SHP77 treated with DMSO at 0.1 percent for 48 hours (cell line): ENCODE measurements around the gene BUD31.
"Not testable (repeated sequence)": the region's sequence is repeated elsewhere in the genome, so short reads cannot be mapped to it uniquely, and the experiment has no call there.

Source experiments
- DNase-seq: peaks from one replicate; lab custom pipeline; 2025; lab: John Stamatoyannopoulos, UW

The BUD31 gene

DNA sequence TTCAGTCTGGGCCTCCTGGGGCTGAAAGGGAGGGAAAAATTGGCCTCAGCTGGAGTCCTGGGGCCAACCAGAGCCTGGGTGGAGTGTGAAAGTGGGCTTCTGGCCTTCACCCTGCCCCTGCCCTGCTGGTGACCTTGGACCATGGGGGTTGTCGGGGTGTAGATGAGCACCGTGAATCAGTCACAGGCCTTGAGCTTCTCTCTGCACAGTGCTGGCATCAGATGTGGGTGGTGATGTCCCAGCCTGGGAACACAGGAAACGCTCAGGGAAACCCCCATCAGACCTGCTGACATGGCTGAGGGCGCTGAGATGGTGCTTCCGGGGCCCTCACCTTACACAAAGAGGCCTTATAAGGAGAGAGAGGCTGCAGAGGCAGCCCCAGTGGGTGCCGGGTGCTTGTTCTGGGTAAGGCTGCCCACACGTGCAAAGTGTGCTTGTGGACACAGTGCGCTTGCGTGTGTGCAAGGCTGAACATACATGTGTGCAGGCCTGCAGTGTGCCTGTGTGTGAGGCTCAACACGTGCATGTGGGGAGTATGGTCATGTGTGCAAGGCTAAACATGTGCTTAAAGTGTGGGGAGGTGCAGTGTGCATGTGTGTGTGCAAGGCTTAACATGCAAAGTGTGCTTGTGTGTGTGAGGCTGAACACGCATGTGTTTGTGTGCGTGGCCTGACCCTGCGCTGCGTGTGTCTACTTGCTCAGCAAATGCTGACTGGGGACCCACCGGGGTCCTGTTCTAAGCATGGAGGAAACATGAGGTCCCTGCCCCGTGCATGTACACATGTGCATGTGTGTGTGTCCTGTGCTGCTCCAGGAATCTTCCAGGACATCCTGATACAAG lies 27.7 kb upstream of the BUD31 start:
- no peak for DNase-seq

DNA sequence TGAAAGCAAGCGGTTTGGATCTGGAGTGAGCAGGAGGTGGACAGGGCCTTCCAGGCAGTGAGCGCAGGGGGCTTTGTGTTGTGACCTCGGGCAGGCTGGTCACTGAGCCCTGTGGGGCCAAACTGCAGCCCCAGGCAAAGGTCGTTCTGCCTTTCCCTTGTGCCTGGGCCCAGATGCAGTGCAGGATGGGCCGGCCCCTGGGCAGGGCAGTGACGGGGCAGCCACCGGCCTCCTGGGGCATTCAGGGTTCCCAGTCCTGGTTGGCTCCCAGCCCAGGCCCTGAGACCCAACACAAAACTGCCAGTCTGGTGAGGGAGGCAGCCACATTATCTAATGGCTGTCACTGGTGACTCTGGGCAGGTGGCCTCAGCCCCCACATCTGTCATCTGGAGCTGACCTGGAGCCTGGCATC lies 27.1 kb upstream of the BUD31 start:
- DNase-seq = no peak

DNA sequence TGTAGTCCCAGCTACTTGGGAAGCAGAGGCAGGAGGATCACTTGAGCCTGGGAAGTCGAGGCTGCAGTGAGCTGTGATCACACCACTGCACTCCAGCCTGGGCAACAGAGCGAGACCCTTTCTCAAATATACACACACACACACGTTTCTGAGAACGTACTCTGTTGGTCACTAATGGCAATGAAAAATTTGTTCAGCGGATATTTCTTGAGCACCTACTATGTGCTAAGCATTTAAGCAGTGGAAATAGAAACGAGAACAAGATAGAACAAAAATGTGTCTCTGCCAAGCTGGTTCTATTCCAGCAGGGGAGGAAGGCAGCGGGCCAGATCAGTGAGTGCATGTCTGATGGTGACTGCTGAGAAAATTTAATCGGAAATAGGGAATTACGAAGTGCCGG lies 25.6 kb upstream of the BUD31 start:
- no peak for DNase-seq

DNA sequence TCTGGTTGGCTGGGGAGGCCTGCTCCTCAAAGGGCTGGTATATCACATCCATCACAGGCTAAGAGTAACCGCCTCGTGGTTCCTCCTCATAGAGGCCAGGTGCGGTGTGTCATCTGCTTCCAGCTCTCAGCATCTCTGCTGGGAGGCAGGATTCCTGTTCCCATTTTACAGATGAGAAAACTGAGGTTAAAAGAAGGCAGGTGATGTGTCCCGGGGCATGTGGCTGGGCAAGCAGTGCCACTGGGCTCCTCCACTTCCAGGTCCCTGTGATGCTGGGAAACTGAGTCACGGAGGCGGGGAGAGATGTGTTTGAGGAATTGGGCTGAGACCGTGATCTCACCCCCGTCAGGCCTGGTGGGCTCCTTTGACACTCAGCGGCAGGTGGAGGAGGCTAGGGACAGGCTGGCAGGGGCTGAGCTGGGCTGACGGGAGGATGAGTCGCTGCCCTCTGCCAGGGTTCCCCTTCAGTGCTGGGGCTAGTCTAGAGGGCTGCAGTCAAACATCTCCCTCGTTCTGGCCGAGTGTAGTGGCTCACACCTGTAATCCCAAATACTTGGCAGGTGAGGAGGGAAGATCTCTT lies 24.9 kb upstream of the BUD31 start:
- DNase-seq = no peak

DNA sequence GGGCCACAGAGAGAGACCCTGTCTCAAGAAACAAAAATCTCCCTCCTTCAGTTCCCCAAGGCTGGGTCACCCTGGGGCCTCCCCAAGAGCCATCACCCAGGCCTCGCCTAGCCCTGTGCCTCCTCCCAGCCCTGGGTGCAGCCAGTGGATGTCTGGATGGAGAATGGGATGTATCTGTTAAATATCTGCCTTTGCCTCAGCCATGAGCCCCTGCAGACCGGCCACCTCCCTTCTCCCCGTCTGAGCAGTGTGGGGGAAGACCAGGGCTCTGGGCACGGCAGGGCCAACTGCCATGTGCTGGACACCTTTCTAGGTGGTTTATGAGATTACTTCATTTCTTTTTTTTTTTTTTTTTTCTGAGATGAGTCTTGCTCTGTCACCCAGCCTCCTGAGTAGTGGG lies 24.2 kb upstream of the BUD31 start:
- DNase-seq = no peak

DNA sequence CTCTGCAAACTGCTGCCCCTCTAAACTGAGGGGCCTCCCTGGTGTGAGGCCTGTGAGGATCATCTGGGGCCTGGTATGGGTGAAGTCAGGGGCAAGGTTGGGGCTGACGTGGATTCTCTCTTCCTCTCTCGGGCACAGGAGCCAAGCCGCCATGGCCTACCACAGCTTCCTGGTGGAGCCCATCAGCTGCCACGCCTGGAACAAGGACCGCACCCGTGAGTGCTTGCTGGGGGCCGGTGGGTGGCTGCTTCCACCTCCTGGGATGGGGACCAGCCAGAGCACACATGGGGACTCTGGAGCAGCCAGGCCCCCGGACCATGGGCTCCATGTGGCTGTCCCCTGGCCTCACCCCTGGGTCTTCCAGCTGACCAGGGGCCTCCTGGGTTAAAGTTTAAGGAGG lies 23.2 kb upstream of the BUD31 start:
- DNase-seq = no peak

DNA sequence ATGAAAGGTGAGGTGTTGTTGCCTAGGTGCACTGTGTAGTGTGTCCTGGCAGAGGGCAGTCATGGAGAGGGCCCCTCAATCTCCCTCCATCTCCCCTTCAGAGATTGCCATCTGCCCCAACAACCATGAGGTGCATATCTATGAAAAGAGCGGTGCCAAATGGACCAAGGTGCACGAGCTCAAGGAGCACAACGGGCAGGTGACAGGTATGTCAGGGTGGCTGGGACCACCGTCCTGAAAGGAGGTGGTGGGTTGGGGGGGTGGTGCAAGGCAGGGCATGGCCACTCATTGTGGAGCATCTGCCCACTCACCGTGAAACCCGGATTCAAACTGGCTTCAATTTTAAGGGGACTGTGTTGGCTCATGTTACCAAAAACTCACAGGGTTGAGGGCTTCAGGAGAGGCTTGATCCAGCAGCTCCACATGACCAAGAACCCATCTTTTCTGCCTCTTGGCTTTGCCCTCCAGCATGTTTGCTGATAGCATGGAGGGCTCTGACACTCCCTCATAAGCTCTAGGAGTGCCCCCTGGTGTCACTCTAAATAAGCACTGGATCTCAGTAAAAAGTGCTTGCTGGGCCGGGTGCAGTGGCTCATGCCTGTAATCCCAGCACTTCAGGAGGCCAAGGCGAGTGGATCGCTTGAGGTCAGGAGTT lies 22.1 kb upstream of the BUD31 start:
- no peak for DNase-seq

DNA sequence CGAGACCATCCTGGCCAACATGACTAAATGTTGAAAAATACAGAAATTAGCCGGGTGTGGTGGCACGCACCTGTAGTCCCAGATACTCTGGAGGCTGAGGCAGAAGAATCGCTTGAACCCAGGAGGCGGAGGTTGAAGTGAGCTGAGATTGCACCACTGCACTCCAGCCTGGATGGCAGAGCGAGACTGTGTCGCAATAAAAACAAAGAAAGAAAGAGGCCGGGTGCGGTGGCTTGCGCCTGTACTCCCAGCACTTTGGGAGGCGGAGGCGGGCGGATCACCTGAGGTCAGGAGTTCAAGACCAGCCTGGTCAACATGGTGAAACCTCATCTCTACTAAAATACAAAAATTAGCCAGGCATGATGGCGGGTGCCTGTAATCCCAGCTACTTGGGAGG lies 21.5 kb upstream of the BUD31 start:
- not testable (repeated sequence) for DNase-seq

DNA sequence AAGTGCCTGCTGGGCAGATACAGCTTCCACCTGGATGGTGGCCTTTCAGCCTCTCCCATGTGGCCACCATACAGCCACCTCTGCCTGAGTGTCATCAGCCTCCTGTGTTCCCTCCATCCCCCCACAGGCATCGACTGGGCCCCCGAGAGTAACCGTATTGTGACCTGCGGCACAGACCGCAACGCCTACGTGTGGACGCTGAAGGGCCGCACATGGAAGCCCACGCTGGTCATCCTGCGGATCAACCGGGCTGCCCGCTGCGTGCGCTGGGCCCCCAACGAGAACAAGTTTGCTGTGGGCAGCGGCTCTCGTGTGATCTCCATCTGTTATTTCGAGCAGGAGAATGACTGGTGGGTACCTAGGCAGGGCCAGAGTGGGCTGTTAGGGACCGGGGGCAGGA lies 20.9 kb upstream of the BUD31 start:
- DNase-seq = no peak

DNA sequence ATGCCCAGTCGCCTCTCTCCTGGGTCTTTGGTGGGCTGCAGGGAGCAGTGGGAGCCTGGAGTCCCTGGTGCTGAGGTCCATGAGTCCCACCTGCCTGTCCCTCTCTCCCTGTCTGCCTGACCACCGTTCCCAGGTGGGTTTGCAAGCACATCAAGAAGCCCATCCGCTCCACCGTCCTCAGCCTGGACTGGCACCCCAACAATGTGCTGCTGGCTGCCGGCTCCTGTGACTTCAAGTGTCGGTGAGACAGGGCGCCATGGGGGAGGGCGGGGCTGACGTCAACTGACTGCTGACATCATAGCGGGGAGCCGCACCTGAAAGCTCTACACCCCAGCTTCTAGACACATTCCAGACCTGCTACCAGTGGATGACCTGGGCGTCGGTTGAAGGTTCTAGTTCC lies 19.0 kb upstream of the BUD31 start:
- no peak for DNase-seq

DNA sequence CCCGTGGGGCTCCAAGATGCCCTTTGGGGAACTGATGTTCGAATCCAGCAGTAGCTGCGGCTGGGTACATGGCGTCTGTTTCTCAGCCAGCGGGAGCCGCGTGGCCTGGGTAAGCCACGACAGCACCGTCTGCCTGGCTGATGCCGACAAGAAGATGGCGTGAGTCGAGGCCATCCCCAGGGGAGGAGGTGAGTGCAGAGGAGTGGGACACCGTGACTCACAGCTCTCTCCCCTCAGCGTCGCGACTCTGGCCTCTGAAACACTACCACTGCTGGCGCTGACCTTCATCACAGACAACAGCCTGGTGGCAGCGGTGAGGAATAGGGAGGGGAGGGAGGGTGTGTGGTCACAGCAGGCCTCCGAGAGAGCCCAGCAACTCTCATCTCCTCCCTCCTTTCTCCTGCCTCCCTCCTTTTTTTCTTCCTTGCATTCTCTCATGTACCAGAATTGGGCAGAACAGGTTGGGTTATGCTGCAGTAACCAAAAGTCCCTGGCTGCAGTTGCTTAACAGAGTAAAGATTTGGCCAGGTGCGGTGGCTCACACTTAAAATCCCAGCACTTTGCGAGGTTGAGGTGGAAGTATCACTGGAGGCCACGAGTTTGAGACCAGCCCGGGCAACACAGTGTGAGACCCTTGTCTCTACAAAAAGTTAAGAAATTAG lies 17.7 kb upstream of the BUD31 start:
- no peak for DNase-seq

DNA sequence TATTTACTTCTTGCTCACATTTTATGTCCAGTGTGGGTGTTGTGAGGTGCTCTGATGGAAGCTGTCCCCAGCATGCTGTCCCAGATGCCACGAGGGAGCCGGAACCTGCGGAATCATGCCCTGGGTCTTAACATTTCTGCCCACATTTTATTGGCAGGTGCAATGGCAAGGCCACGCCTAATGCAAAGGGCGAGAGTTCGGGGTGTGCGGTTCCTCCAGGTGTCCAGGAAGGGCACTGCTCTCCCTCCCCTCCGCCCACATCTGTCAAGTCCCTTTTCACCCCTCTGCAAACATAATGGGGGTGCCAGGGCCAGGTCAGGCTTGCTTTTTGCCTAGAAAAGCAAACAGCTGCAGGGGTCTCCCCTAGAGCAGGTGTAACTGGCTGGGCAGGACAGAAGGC lies 16.7 kb upstream of the BUD31 start:
- DNase-seq = no peak

DNA sequence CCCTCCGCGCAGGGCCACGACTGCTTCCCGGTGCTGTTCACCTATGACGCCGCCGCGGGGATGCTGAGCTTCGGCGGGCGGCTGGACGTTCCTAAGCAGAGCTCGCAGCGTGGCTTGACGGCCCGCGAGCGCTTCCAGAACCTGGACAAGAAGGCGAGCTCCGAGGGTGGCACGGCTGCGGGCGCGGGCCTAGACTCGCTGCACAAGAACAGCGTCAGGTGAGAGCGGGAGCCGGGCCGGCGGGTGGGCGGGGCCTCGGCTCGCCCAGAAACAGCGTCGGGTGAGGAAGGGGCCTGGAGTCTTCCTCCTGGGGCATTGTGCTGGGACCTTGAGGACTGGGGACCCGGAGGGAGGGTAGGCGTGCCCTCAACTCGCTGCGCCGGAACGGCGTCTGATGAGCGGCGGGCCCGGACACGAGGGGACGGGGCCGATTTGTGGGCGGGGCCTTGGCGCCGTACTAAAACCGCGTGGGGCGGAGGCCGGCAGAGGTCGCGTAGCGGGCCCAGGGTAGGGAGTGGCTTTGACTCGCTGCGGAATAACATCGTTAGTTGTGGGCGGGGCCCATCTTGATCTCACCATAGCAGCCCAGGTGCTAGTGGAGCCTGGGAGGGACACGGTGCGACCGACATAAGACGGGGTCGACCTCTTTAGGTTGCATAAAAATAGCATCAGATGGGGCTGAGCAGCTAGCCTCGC lies 16.0 kb upstream of the BUD31 start:
- DNase-seq = peak; percentile 75

DNA sequence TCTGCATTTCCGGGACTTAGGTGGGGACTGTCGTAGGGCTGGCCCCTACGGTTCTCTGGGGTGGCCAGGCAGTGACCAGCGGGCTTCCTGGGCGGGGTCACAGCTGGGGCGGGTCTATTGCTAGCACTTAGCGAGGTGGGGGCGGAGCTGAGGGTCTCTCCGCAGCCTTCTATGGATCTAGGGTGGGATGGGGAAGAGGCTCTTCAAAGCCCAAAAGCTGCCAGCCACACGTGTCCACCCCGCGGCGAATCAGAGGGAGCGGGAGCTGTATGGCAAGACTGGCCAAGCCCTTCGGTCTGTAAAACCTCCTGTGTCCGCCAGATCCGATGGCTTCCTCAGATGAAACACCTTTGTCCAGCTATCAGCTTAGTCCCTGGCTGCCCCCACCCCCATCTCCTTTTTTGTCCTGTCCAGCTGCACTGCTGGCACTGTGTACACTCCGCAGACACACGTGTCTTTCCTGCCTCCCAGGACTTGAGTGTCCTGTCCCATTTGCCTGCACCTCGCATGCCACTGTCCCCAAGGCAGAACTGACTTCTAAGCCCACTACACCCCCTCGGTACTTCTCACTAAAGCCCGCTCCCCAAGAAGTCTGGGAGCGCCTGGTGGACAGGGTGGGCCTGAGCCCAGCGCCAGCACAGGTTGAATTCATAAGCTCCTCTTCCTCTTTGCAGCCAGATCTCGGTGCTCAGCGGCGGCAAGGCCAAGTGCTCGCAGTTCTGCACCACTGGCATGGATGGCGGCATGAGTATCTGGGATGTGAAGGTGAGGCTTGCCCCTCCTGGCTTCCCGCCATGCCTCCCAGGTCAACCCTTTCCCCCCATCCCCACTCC lies 15.2 kb upstream of the BUD31 start:
- DNase-seq = peak; percentile 75

DNA sequence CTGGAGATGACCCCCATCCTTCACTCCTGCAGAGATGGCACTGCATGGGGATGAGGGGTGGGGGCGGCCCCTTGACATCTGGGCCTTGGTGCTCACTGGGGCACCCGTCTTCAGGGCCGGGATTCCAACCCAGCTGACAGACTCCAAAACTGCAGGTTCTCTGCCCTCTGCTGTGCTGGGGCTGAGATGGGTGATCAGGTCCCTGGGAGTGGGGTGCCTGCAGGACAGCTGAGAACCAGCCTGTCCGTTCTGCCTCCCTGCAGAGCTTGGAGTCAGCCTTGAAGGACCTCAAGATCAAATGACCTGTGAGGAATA lies 14.6 kb upstream of the BUD31 start:
- no peak for DNase-seq

DNA sequence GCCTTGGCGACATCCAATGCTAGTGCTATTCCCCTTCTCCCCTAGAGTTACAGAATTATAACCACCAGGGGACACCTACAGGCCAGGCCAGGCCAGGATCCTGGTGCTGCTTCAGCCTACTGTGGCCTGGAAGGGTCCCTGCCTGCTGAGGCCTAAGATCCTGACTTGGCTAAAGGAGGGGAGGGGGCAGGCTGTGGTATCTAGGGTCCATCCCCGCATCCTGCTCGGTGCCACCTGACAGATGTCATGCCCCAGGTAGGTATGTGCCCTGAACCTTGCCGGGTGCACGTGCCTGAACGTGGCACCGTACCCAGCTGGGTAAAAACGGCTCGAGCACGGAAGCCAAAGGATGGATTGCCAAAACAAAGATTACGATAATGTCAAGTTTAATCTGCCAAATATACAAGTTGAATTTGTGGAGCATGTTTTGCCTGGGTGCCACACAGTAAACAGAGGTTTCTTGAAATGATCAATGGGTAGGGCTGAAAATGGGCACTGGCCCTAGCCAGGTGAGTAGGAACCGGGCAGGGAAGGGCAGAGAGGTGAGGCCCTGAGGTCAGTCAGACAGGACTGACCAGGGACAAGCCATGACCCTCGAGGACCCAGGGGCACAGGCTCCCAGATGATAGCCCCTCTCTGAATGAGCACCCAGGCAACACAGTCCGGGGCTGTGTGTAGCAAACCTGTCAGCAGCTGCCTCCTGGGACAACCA lies 13.0 kb upstream of the BUD31 start:
- DNase-seq = no peak

DNA sequence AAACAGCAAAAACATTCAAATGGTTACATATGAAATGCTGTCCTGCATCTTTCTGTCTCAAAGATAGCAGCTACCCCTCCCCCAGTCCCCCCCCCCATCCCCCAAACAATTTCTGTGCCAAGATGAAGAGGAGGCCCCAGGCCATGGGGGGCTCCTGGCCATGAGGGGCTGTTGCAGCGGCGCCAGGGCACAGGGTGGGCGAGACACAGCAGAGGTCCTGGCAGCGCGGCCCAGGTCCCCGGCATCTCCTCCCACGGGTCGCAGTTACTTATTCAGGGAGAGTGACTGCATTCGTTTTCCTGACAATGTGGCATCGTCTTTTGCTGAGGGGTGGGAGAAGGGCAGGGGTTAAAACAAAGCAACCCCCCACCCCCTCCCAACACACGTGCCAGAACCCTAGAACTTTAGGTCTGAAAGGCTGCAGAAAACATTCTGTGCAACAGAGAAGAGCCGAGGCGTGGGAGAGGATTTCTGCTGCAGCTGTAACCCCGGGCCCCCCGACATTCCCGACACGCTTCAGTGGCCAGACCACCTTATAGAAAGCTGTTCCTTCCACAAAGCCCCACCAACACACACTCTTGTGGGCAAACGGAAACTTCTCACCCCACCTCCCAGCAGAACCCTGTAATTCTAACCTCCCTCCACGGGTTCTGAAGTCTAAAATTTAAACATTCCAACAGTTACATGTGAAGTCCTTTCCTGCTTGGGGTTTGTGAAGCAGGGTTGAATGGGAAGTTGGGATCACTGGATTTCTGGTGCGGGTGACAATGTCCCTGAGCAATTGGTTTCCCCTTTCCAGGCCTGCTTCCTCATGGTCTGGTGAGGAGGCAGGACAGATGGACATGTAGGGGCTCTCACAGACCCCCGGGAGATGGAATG lies 12.1 kb upstream of the BUD31 start:
- DNase-seq = no peak

DNA sequence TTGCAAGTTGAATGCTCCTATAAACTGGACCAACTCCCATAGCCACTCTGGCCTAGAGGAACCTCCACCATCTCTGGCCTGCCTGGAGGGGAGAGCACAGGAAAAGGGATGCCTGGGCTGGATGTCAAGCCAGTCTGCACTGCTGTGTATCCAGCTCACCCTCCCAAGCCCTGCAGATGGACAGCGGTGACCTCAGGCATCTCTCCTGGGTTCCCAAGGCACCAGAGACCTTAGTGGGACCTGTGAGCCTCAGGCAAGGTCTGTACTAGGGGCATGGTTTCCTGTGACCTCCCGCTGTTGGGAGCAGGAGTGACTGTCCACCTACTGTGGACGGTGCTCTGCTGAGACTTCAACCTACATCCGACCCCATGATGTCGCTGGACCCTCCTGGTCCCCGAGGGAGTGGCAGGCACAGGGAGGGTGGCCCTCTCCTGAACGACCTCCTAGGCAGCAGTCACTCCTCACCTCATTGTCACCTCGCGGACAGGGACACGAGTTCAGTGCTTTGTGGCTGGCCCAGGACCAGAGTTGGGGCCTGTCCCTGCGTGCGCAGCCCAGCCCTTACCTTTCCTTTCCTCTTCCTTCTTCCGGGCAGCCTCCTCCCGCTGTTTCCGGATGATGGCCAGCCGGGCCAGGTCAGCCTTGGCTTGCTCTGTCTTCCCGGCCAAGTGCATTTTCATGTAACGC lies 11.3 kb upstream of the BUD31 start:
- DNase-seq = no peak

DNA sequence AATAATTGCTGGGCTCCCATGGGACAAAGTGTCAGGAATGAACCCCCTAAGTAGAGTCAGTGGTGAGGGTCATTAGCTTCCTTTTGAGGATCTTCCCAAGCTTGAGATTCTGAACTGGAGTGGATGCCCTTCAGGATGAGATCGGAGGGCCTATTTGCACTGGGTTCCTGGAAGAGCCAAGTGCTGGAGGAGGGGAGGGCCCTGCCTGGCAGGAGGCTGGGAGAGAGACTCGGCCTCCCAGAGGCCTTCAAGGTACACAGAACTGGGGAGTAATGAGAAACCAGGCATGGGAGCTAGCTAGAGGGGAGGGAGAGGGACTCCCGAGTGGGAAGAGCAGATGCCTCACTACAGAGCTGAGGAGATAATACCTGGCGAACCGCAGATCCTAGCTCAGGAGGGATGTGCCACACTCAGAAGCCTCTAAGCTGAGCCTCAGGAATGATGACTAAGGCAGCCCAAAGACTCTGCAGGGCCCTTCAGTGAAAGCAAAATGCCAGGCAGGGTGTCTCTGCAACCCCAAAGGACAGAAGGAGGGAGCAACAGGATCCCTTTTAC lies 9.8 kb upstream of the BUD31 start:
- DNase-seq = no peak
